ENCODE results near the gene INTS1. TPM values are rescaled to one million over a fixed set of nuclear protein-coding genes. Genes with fewer than 3 reads are reported as not detected.

INTS1 gene
- total RNA-seq, 4 donors from 2014 or later, result 45.7 to 96.5 (median 75.8) TPM

GRCh38 chr7:1431226-1431625 lies 73.0 kb downstream of the INTS1 start:
- Histone ChIP-seq H3K27ac (no peak overlapping the region), H3K4me3 (no peak overlapping the region), H3K36me3 (no peaks in the 10 kb centered on the region), H3K27me3 (peaks cover 54% of the 10 kb centered on the region), H3K9me3 (no peaks in the 10 kb centered on the region), H3K4me1 (peaks cover 14% of the 10 kb centered on the region)
- TF ChIP-seq EP300 (IDR thresholded peaks at IDR 0.05) (no peak), POLR2A (IDR thresholded peaks at IDR 0.05) (no peak), CTCF (IDR thresholded peaks at IDR 0.05) (no peak), POLR2AphosphoS5 (IDR thresholded peaks at IDR 0.05) (no peak)
- no peak for DNase-seq (ENCODE audit: low spot score in 2 of 2)
- WGBS, result 72% methylated on average over 7 of the region's 10 CpGs

- TF ChIP-seq POLR2AphosphoS5 (IDR thresholded peaks at IDR 0.05), result no peak
- no peak for TF ChIP-seq EP300 (IDR thresholded peaks at IDR 0.05)
- TF ChIP-seq POLR2A (IDR thresholded peaks at IDR 0.05), result no peak
- no peak for TF ChIP-seq CTCF (IDR thresholded peaks at IDR 0.05)
- no peak overlapping the region for H3K4me3 ChIP-seq
- DNase-seq (ENCODE audit: low spot score in 2 of 2), result no peak
- H3K27me3 ChIP-seq, result peaks cover 58% of the 10 kb centered on the region
- peaks cover 14% of the 10 kb centered on the region for H3K4me1 ChIP-seq
- H3K36me3 ChIP-seq, result no peaks in the 10 kb centered on the region
- no peak overlapping the region for H3K27ac ChIP-seq
- no peaks in the 10 kb centered on the region for H3K9me3 ChIP-seq
- 69% methylated on average over 7 of the region's 32 CpGs for WGBS
These were observed 73.9 kb downstream of the INTS1 start for GRCh38 chr7:1430056-1430845.

- Histone ChIP-seq H3K9me3 (no peaks in the 10 kb centered on the region), H3K4me1 (peaks cover 14% of the 10 kb centered on the region), H3K27me3 (peaks cover 63% of the 10 kb centered on the region), H3K36me3 (no peaks in the 10 kb centered on the region), H3K27ac (no peak overlapping the region), H3K4me3 (no peak overlapping the region)
- WGBS, result 55% methylated on average over 14 of the region's 20 CpGs
- no peak for DNase-seq (ENCODE audit: low spot score in 2 of 2)
- no peak for TF ChIP-seq POLR2AphosphoS5 (IDR thresholded peaks at IDR 0.05)
These were observed 75.2 kb downstream of the INTS1 start for GRCh38 chr7:1428941-1429501.

GRCh38 chr7:1427064-1427657 lies 77.0 kb downstream of the INTS1 start:
- no peaks in the 10 kb centered on the region for H3K9me3 ChIP-seq
- no peak for TF ChIP-seq CTCF (IDR thresholded peaks at IDR 0.05)
- TF ChIP-seq POLR2AphosphoS5 (IDR thresholded peaks at IDR 0.05), result no peak
- TF ChIP-seq EP300 (IDR thresholded peaks at IDR 0.05), result no peak
- no peak for TF ChIP-seq POLR2A (IDR thresholded peaks at IDR 0.05)
- no peak for DNase-seq (ENCODE audit: low spot score in 2 of 2)
- H3K27me3 ChIP-seq, result peaks cover 72% of the 10 kb centered on the region
- H3K27ac ChIP-seq, result no peak overlapping the region
- H3K4me3 ChIP-seq, result no peak overlapping the region
- peaks cover 14% of the 10 kb centered on the region for H3K4me1 ChIP-seq
- H3K36me3 ChIP-seq, result no peaks in the 10 kb centered on the region
- WGBS, result 89% methylated on average over 13 of the region's 13 CpGs

GRCh38 chr7:1426474-1426873 lies 77.7 kb downstream of the INTS1 start:
- TF ChIP-seq CTCF (IDR thresholded peaks at IDR 0.05) (no peak), EP300 (IDR thresholded peaks at IDR 0.05) (no peak), POLR2A (IDR thresholded peaks at IDR 0.05) (no peak), POLR2AphosphoS5 (IDR thresholded peaks at IDR 0.05) (no peak)
- 90% methylated on average over 15 of the region's 15 CpGs for WGBS
- no peak overlapping the region for H3K27ac ChIP-seq
- H3K9me3 ChIP-seq, result no peaks in the 10 kb centered on the region
- H3K4me1 ChIP-seq, result peaks cover 7% of the 10 kb centered on the region
- DNase-seq (ENCODE audit: low spot score in 2 of 2), result no peak
- no peaks in the 10 kb centered on the region for H3K36me3 ChIP-seq
- peaks cover 72% of the 10 kb centered on the region for H3K27me3 ChIP-seq
- no peak overlapping the region for H3K4me3 ChIP-seq
